ELR (cell line): Measurements from ENCODE around the gene ZNF438.
"Not testable (repeated sequence)": the region's sequence is repeated elsewhere in the genome, so short reads cannot be mapped to it uniquely, and the experiment has no call there.

Source experiments
- DNase-seq: peaks from one replicate; pipeline ENCODE4 v3.0.0-alpha.2; 2015; ENCODE audit warnings: low read depth

ZNF438 gene

DNA sequence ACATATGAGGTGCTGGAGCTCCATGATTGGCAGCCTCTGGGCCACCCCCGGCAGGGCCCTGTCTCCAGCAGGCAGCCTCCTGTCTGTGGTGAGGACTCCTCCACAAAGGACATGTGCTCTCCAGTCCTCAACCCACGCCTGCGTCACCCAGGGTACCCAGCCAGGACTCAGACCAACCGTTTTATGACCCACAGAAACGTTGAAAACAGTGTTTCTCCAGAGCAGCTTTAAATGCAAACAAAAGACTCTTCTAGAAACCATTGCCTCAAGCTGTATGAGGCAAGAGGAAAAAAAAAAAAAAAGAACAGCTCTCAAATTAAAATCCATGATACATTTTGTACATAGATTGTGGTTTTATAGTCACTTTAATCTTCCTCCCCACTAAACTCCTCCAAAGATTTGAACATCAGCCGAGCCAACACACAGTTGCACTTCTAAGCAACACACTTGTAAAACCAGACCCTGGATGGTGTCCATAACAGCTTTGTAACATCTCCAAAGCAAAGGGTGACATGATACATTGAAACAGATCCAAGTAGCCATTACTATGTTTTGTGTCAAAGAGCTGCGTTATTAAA, 227.1 kb downstream of the ZNF438 start:
- no peak for DNase-seq

DNA sequence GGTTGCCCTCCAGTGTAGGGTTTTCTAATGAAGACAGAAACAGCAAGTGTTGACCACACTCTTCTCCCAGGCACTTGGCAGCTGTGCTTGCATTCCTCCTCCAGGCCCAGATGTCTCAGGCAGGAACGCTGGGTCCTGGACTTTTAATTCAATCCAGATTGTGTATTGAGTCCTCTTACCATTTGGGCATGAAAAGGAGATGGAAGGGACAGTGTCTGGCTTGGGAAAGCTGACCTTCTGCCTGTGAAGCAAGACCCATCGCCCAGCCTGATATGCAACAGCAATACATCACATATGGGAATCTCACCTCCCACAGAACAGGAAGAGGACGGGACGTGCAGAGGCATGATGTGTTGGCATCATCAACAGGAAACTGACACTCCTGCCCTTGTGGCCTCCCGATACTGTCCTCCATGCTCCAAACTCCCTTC, 227.8 kb downstream of the ZNF438 start:
- no peak for DNase-seq

DNA sequence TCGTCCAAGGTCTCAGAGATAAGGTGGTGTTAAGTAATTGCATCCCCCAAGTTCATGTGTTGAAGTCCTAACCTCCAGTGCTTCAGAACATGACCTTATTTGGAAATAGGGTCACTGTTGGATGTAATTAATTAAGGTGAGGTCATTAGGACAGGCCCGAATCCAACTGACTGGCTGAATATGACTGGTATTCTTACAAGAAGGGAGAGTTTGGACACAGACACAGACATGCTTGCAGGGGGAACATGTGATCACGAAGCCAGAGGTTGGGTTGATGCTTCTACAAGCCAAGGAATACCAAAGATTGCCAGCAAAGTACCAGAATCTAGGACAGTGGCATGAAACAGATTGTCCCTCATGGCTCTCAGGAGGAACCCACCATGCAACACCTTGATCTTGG, 228.6 kb downstream of the ZNF438 start:
- no peak for DNase-seq

DNA sequence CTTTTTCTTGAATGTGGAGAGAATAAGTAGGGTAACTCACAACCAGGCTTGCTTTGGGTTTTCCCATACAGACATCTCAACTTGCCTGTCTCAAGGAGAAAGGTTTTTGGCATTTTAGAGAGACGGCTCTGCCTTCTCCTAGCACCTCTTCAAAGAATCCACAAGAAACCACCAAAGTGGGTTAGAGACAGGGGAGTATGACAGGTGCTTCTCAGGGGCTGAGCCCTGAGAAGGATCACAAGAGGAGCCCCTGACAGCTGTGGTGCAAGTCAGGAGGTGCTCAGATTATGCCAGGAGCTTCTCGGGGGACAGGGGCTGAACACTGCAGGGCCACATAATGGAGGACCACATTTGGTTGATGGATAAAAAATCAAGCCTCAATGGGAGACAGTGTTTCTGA, 231.3 kb downstream of the ZNF438 start:
- DNase-seq, result no peak

DNA sequence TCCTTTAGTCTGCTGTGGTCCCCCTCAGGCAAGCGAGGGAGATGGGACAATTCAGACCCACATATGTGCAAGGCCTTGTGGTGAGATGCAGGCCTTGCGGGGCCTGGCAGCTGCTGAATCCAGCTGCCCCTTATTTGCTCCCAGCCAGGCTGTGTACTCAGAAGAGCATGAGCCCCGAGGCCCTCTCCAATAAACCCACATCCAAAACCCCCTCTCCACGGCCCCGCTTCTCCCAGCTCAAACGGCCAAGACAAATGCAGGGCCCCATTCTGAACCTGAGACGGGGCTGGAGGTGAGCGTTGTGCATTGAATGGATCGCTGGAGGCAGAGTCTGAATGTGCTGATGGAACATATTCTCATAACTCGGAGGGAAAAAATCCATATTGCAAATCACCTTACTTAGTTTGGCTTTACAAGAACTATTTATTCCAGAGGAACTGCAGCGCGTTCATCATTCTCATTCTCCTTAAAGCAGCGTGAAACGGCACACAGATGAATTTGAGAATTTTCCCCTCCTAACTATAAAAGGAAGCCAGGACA, 232.9 kb downstream of the ZNF438 start:
- DNase-seq, result no peak

DNA sequence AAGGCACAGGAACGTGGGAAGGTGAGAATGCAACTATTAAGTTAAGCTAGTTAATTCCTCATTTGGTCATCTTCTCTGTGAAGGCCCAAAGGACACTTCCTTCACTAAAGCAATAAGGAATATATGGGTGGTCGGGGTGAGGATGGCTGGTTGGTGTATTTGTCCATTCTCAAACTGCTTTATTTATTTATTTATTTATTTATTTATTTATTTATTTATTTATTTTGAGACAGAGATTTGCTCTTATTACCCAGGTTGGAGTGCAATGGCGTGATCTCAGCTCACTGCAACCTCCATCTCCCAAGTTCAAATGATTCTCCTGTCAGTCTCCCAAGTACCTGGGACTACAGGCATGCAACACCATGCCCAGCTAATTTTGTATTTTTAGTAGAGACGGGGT, 236.6 kb downstream of the ZNF438 start:
- DNase-seq, result not testable (repeated sequence)
